A673 (cell line): ENCODE measurements around the gene MAGI1. TPM values are rescaled to one million over a fixed set of nuclear protein-coding genes. Genes with fewer than 3 reads are reported as not detected.

Experiments used
- BruUV-seq: library from RNA; stranded (reverse); fragments of 400-500 nt; replicated peaks from 2 replicates; lab custom pipeline; 2021; lab: Mats Ljungman, UMichigan
- CTCF ChIA-PET: fragments of 300-600 bp; sonication (Branson Sonifier 250); formaldehyde crosslinking; loops from one replicate; lab custom pipeline; 2022; ENCODE audit warnings: antibody characterized with exemption; lab: Charles Lee
- POLR2A ChIA-PET: fragments of 300-600 bp; sonication (Branson Sonifier 250); formaldehyde crosslinking; loops from one replicate; lab custom pipeline; 2022; ENCODE audit warnings: antibody characterized with exemption; ENCODE audit not compliant: low non-redundant PET; lab: Charles Lee
- DNase-seq: peaks from one replicate; pipeline ENCODE4 v3.0.0-alpha.2; 2015; ENCODE audit warnings: low spot score
- H3K27ac ChIP-seq: fragments of 200-600 bp; sonication (generic); 2 replicates; pipeline ENCODE4 v1.5.1; 2016; ENCODE audit warnings: mixed run types, low read depth, mild to moderate bottlenecking, mixed read lengths, antibody characterized with exemption, low read length; ENCODE audit not compliant: poor library complexity, severe bottlenecking
- H3K27me3 ChIP-seq: fragments of 200-600 bp; sonication (generic); replicated peaks from 2 replicates; pipeline ENCODE4 v1.6.1; 2017; ENCODE audit warnings: mixed run types, low read depth, mild to moderate bottlenecking, mixed read lengths, antibody characterized with exemption, low read length; ENCODE audit not compliant: insufficient read depth, poor library complexity
- H3K36me3 ChIP-seq: fragments of 200-600 bp; sonication (generic); 2 replicates; pipeline ENCODE4 v1.6.1; 2016; ENCODE audit warnings: mixed run types, mild to moderate bottlenecking, mixed read lengths, antibody characterized with exemption, low read length; ENCODE audit not compliant: insufficient read depth, poor library complexity, severe bottlenecking
- H3K4me1 ChIP-seq: fragments of 200-600 bp; sonication (generic); 2 replicates; pipeline ENCODE4 v1.6.1; 2017; ENCODE audit warnings: mixed run types, mild to moderate bottlenecking, mixed read lengths, antibody characterized with exemption, low read length; ENCODE audit not compliant: insufficient read depth, poor library complexity, severe bottlenecking
- H3K4me3 ChIP-seq: fragments of 200-600 bp; sonication (generic); 2 replicates; pipeline ENCODE4 v1.5.1; 2016; ENCODE audit warnings: low read depth, mixed run types, mild to moderate bottlenecking, mixed read lengths, low read length; ENCODE audit not compliant: poor library complexity, severe bottlenecking
- H3K9me3 ChIP-seq: fragments of 200-600 bp; sonication (generic); 2 replicates; pipeline ENCODE4 v1.6.1; 2016; ENCODE audit warnings: mixed run types, low read depth, mild to moderate bottlenecking, mixed read lengths, antibody characterized with exemption, low read length; ENCODE audit not compliant: poor library complexity, severe bottlenecking
- CTCF ChIP-seq: fragments of 300-800, 200-600 bp; sonication (generic); conservative IDR thresholded peaks from 2 replicates; pipeline ENCODE4 v1.5.1; 2017; ENCODE audit warnings: low read depth, mild to moderate bottlenecking, antibody characterized with exemption, low read length, moderate library complexity, mixed read lengths
- EZH2 ChIP-seq: fragments of 200-600 bp; sonication (generic); IDR thresholded peaks from 2 replicates; pipeline ENCODE4 v1.6.1; 2017; ENCODE audit warnings: borderline replicate concordance, low read depth, mild to moderate bottlenecking, mixed read lengths, antibody characterized with exemption, low read length; ENCODE audit not compliant: poor library complexity, severe bottlenecking
- intact Hi-C: fragments of 100-400 bp; cut with micrococcal nuclease; formaldehyde crosslinking; loops from one replicate; pipeline ENCODE4 v1.10.0; 2022; ENCODE audit not compliant: unreplicated experiment
- total RNA-seq: library from RNA; stranded (reverse); gene quantifications from 2 replicates; pipeline ENCODE4 v1.2.3, GENCODE V29; 2021

The MAGI1 gene
- total RNA-seq, 1 experiment from 2014 or later, result 30.5 TPM

GRCh38 chr3:65877160-65877559 lies 161.6 kb downstream of the MAGI1 start:
- no peaks in the 10 kb centered on the region for H3K9me3 ChIP-seq

GRCh38 chr3:65876028-65876420 lies 162.7 kb downstream of the MAGI1 start:
- no peak for DNase-seq
- Histone ChIP-seq H3K4me1 (peaks cover 10% of the 10 kb centered on the region), H3K9me3 (no peaks in the 10 kb centered on the region), H3K4me3 (no peak overlapping the region), H3K27me3 (no peaks in the 10 kb centered on the region), H3K36me3 (no peaks in the 10 kb centered on the region), H3K27ac (peak overlapping the region; percentile 37)
- BruUV-seq, result no TSS peak
- TF ChIP-seq EZH2 (no peak), CTCF (no peak)
- ChIA-PET CTCF (no interaction called here), POLR2A (interaction anchor here (0.7 kb wide), 1 partner anchor 63 kb away, joined by 7 read pairs; no protein-coding TSS in a partner anchor)
- intact Hi-C loops, result no loop called here

More at GRCh38 chr3:65877160-65877559, 161.6 kb downstream of the MAGI1 start:
- intact Hi-C loops, result no loop called here
- POLR2A ChIA-PET, result no interaction called here
- DNase-seq, result no peak
- no TSS peak for BruUV-seq
- Histone ChIP-seq H3K4me1 (no peaks in the 10 kb centered on the region), H3K27ac (no peak overlapping the region), H3K4me3 (no peak overlapping the region), H3K27me3 (no peaks in the 10 kb centered on the region), H3K36me3 (no peaks in the 10 kb centered on the region)
- TF ChIP-seq EZH2, result no peak
- no peak for TF ChIP-seq CTCF
- CTCF ChIA-PET, result no interaction called here

GRCh38 chr3:65875393-65876027 lies 163.2 kb downstream of the MAGI1 start:
- intact Hi-C loops, result no loop called here
- no TSS peak for BruUV-seq
- no peaks in the 10 kb centered on the region for H3K36me3 ChIP-seq
- peak overlapping the region; percentile 37 for H3K27ac ChIP-seq
- peaks cover 10% of the 10 kb centered on the region for H3K4me1 ChIP-seq
- TF ChIP-seq CTCF (no peak), EZH2 (no peak)
- CTCF ChIA-PET, result no interaction called here
- H3K9me3 ChIP-seq, result no peaks in the 10 kb centered on the region
- no peak overlapping the region for H3K4me3 ChIP-seq
- POLR2A ChIA-PET, result no interaction called here
- H3K27me3 ChIP-seq, result no peaks in the 10 kb centered on the region
- DNase-seq, result no peak
